Retina (tissue), 1 donor: ENCODE data around the gene LMAN2.
"Not testable (repeated sequence)": the region's sequence is repeated elsewhere in the genome, so short reads cannot be mapped to it uniquely, and the experiment has no call there.

Experiments
- DNase-seq: peaks from one replicate; pipeline ENCODE4 v3.0.0-alpha.2; 2016

LMAN2 gene

DNA sequence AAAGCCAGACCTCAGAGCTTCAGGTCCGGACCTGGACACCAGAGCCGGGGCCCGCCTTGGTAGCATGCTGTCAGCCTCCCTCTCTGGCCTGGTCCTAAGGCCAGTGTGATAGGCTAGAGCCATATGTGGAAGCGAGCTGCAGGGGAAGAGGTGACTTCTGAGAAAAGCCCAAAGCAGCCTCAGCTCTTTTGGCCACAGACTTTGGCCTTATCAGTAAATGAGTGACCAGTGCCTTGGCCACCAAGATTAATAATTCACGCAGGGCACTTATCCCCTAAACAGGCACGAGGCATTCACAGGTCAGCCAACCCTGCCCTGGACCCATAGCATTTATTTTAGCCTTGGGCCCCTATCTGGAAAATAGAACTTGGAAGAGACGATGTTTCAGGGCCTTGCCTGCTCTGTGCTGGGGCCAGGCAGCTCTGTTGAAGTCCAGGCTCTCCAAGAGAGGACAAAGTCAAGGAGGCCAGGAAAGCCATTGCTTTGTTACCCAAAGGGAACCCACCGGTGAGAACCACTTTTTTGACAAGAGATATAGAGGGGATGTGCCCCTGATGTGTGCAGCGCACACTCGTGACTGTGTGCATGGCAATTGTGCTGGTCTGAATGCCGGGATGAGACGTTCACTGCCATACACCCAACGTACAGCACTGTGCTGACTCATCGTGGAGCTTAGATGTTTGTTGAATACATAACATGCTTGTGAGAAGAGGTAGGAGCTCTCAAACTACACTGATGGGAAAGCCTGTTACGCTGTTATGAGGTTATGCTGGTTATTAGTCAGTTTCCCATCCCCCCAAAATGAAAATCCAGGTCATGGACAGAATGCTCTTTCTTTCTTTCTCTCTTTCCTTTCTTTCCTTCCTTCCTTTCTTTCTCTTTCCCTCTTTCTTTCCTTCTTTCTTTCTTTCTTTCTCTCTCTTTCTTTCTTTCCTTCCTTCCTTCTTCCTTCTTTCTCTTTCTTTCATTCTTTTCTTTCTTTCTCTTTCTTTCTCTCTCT lies 27.7 kb upstream of the LMAN2 start:
- no peak for DNase-seq

DNA sequence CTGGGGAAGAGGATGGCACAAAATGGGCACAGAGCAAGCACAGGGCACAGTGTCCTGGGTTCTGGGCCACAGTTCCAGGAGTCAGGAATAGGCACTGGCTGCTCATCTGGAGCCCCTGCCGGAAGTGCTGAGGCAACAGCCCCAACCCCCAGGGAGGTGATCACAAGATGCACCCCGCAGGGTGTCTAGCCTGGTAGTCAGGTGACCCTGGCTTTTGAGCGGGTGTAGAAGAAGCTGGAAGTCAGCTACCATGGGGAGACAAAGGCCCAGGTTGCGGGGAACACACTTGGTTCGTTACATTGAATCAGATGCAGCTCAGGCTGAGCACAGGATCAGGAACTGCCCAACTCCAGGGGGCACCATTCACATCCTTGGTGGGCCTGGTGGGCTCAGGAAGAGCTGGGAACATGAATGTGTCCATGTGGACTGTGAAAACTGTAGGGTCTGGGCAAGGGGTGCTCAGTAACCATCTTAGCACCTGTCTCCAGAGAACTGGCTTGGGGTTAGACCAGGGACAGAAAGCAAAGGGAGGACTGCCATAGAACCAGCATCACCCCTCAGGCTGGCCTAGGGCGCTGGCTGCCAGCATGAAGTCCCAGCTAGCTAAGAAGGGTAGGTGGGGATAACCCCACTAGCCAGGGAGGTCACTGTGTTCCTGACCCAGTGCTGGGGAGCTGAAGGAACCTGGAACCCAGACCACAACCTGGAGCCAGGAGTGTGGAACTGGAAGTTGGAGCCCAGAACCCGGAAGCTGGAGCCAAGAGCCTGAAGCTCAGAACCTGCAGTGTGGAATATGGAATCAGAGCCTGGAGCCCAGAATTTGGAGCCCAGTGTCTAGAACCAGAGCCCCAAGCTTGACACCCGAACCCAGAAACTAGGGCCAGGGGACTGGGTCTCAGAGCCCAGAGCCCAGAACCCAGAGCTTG lies 26.6 kb upstream of the LMAN2 start:
- no peak for DNase-seq

DNA sequence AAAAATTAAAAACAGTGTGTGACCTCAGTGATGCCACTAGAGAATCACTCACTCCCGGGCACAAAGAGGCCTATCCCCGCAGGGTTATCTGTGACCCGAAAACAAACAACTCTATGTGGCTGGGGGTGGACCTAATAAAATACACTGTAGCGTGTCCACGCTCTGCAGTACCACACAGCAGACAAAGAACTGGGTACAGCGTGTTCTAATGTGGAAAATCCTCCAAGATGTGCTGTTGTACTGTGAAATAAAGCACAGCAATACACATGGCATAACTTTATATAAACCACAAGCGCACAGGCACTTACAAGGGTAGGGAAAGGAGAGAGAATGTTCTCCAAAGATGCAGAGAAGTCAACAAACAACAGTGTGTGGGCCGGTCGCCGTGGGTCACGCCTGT lies 24.6 kb upstream of the LMAN2 start:
- no peak for DNase-seq

DNA sequence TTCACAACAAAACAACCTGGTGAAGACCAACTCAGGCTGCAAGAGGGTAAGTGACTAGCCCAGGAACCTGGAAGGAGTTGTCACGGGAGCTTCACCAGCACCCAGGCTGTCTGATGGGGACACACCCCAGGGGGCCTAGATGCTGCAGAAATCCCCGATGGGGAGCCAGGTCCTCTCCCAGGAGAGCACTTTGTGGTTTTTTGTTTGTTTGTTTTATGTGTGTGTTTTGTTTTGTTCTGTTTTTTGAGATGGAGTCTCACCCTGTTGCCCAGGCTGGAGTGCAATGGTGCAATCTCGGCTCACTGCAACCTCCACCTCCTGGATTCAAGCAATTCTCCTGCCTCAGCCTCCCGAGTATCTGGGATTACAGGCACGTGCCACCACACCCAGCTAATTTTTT lies 24.0 kb upstream of the LMAN2 start:
- DNase-seq, result not testable (repeated sequence)

DNA sequence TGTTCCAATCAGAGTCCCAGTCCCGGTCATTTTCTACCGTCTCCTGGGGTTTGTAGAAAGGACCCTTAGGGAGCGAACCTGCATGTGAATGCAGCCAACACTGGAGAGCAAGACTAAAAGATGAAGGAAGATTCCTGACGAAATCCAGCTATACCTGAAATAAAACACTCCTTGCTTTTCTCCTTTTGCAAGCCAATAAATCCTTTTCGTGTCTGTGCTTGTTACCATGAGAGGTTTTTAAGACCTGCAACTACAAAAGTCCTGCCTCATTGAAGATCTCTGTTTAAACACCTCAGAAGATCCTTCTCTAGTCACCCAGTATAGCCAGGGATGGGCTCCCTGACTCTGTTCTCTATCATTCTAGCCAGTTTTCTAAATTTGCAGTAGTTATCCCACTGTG lies 22.7 kb upstream of the LMAN2 start:
- DNase-seq, result no peak

DNA sequence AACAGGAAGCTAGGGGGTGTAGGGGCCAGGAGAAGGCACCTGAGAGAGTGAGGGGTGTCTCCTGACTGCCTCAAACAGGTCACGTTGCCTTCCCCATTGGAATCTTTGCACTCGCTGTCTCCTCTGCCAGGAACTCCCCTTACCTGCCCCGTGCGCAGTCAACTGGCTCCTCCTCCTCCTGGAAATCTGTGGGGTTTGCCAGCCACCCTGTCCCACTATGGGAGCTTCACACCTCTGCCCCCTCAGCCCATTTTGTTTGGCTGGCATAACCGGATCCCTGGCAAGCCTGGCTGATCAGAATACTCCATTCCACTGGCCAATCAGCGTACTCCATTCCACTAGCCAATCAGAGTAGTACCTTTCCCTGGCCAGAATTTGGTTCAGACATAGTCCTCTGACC lies 22.3 kb upstream of the LMAN2 start:
- no peak for DNase-seq

DNA sequence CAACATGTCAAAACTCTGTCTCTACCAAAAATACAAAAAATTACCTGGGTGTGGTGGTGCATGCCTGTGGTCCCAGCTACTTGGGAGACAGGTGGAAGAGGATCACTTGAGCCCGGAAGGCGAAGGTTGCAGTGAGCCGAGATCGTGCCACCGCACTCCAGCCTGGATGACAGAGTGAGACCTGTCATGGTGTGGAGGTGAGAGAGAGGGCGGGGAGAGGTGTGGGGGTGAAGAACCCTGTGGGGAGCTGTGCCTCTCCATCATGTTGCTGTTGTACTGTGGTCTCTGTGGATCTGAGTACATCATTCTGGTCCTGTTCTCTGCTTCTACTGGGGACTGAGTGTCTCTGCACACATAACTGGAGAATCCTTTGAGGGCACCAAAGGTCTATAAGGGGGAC lies 21.4 kb upstream of the LMAN2 start:
- DNase-seq, result no peak

DNA sequence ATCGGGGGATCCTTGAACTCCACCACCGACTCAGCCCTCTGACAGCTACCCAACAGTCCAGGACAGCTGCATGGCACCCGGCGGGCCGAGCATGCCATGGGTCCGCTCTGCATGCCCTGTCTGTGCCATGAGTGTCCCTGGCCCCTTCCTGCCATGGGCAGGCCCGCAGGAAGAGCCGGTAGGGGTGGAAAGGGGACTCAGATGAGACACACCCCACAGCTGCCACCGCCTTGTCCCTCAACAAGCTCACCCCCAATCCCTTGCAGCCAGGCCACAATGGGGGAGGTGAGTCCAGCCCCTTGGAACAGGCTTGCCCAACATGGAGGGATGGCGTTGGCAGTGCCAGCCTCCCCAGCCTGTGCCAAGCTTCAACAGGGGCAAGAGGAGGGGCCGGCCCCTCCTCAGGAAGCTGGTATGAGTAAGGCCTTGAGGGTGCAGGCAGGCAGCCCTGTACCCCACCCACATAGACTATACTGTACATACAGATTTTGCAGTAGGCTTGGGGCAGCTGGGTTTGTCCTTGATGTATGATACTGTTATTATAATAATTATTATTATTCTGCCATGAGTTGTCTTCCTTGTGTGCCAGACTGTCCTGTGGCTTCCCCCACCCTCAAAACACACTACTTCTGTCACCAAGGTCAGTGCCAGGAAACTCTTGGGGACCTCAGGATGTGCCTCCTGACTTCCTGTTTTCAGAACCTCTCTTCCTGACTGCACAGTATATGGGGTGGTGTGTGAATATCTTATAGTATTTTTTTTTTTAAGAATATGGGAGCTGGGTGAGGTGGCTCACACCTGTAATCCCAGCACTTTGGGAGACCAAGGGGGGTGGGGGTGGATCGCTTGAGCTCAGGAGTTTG lies 20.8 kb upstream of the LMAN2 start:
- DNase-seq, result no peak

DNA sequence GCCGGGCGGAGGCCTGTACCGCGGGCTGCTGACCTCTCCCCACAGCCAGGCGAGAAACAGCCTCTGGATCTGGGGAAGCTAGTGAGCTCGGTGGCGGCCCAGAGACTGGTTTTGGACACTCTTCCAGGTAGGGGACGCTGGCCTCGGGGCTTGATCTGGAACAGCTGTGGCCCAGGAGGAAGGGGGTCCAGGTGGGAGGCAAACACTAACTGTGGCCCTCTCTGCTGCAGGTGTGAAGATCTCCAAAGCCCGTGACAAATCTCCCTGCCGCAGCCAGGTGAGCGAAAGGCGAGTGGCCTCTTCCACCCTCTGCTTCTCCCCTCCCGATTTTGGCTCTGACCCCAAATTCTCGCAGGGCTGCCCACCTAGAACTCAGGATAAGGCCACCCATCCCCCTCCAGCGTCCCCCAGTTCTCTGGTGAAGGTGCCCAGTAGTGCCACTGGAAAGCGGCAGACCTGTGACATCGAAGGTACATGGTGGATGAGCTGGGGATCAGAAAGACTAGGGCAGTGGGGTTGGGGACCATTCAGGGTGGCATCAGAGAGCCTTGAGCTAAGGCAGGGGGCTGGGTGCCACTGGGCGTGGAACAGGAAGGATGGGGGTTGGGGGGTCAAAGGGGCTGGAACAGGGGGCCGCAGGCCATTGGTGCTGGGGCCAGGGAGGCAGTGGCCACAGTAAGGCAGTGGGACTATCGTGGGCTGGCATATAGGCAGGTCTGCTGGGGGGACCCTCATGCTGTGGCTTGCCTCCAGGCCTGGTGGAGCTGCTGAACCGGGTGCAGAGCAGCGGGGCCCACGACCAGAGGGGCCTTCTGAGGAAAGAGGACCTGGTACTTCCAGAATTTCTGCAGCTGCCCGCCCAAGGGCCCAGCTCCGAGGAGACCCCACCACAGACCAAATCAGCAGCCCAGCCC lies 19.9 kb upstream of the LMAN2 start:
- no peak for DNase-seq

DNA sequence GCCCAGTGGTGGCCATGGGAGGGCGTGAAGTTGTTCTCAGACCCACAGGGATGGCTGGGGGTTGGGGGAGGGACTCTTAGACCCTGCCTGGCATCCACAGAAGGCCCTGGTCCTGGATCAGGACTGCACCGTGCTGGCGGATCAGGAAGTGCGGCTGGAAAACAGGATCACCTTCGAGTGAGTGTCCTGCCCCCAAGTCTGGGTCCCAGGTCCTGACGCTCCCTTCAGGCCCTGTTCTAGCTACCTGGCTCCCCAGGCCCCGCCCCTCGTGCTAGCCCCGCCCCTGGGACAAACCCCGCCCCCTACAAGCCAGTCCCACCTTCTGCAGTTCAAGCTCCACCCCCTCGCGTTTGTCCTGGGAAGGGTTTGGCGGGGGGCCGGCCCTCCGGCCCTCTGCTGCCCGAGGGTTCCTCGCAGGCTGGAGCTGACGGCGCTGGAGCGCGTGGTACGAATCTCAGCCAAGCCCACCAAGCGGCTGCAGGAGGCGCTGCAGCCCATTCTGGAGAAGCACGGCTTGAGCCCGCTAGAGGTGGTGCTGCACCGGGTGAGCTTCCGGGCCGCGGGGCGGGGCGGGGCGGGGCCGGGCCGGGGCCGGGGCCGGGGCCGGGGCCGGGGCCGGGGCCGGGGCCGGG lies 19.1 kb upstream of the LMAN2 start:
- peak; percentile 81 for DNase-seq

DNA sequence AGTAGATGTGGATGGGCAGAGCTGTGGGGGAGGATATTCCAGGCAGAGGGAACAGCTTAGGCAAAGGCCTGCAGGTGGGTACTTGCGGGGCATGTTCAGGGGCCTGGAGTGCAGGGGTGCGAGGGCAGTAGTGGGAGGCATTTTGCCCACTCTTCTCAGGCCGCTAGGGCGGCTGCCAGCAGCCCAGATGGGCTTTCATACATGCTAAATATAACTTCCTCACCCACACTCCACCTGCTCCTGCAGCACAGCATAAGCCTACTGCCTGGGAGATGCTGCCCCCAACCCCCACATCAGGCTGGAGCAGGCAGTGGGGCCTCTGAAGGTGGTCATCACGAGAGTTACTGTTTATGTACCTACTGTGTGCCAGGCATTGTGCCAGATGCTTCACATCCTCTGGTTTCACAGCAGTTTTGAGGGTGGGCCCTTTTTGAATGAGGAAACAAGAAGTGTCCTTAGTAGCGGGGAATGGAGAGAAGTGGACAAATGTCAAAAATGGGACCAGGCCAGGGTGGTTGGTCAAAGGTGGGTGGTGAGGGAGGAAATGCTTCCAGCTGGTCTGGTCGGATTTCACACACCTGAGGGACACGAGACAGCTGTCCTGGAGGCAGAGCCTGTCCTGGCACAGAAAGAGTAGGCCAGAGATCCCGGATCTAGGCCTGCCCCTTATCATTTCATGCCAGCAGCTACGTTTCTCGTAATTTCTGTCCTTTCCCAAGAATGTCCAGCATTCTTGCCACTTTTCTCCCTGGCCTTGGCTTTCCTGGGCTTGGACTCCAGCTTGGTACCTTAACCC lies 18.4 kb upstream of the LMAN2 start:
- DNase-seq, result no peak

DNA sequence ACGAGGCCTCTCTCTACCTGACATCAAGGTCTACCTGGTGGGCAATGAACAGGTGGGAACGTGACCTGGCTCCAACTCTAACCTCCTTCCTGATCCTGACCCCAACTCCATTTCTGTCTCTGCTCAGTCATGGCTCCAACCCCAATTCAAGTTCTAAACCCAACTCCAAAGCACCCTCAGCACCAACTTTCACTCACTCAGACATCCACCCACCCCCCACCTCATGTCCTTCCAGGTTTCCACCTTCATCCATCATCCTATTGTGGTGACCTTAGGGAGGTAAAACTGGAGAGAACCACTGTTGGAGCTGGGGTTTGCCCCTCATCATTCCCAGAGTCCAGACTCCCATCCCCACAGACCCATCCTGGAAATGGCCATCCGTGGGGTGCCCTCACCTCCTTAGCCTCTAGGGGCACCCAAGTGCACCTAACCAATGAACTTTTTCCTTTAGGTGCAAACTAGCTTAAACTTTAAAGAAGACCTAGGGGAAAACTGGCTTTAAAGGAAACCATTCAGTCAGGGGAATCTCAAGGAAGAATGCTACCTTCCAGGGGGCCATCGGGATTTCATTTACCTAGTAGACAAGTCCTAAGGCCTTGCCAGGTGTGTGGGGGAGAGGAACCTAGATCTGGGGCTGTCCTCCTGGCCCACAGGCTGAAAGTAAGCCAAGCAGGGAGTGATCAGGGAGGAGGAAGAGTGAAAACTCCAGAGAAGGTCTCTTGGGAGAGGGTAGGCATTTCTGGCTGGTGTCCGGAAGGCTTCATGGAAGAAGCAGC lies 17.6 kb upstream of the LMAN2 start:
- DNase-seq, result no peak

DNA sequence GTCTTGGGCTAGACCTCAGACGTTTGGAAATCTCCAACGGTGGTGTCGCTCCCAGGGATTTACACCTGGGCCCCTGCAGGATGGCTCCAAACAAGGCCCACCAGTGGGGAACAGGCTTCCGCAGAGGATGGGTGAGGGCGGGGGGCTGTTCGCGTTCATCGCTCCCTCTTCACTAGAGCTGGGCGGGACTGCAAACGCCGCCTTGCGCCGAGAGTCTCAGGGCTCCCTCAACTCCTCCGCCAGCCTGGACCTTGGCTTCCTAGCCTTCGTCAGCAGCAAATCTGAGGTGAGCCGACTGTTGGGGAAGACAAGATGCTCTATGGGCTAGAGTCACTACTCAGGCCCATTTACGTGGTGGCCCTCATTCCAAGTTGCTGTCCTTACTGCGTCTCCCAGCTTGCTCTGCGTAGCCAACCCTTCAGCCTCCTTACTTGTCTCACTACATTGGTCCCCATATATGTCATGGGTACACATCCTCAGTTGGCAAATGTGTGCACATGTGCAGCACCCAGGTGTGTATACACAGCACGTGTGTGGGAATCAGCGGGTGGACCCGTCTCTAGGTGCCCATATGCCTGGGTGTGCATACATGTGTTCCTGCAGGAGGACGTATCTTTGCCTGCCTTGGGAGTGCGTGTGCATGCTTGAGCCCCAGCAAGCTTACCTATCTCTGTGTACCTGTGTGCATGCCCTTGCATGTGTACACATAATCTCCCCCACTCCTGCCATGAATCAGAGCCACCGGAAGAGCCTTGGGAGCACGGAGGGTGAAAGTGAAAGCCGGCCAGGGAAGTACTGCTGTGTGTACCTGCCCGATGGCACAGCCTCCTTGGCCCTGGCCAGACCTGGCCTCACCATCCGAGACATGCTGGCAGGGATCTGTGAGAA lies 16.8 kb upstream of the LMAN2 start:
- no peak for DNase-seq

DNA sequence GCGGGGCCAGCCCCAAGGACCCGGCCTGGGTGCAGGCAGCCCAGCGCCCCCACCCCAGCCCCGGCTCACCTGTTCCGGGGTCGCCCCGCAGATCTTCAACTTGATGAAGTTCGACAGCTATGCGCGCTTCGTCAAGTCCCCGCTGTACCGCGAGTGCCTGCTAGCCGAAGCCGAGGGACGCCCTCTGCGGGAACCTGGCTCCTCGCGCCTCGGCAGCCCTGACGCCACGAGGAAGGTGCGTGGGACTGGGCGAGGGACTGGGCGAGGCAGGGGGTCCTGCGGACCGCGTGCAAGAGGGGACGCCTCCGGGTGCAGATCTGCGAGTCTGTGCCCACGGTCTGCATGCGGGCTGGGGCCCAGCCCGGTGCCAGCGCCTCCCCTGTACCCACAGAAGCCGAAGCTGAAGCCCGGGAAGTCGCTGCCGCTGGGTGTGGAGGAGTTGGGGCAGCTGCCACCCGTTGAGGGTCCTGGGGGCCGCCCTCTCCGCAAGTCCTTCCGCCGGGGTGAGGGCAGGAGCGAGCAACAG lies 15.9 kb upstream of the LMAN2 start:
- DNase-seq, result peak; percentile 82

DNA sequence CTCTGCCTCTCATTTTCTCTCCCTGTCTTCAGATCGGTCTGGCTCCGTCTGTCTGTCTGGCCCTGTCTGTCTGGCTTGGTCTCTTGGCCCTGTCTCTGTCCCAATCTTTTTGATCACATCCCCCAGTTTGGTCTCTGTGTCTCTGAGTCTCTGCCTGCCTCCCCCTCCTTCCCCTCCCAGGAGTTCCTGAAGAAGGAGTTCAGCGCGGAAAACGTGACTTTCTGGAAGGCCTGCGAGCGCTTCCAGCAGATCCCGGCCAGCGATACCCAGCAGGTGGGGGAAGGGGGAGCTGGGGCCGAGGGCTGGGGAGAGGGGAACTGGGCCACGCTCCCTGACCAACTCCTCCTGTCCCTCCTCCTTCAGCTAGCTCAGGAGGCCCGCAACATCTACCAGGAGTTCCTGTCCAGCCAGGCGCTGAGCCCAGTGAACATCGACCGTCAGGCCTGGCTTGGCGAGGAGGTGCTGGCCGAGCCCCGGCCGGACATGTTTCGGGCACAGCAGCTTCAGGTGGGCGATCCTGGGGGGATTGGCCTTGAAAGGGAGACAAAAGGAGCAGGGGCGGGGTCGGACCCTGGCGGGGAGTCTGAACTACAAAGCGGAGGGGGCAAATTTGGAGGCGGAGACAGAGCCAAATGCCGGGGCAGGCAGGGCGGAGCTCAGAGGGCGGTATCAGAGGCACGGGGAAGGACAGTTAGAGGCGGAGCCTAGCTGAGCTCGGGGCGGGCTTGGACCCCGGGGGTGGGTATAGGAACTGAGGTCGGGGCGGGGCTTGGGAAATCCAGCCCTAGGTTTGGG lies 15.3 kb upstream of the LMAN2 start:
- peak; percentile 88 for DNase-seq

DNA sequence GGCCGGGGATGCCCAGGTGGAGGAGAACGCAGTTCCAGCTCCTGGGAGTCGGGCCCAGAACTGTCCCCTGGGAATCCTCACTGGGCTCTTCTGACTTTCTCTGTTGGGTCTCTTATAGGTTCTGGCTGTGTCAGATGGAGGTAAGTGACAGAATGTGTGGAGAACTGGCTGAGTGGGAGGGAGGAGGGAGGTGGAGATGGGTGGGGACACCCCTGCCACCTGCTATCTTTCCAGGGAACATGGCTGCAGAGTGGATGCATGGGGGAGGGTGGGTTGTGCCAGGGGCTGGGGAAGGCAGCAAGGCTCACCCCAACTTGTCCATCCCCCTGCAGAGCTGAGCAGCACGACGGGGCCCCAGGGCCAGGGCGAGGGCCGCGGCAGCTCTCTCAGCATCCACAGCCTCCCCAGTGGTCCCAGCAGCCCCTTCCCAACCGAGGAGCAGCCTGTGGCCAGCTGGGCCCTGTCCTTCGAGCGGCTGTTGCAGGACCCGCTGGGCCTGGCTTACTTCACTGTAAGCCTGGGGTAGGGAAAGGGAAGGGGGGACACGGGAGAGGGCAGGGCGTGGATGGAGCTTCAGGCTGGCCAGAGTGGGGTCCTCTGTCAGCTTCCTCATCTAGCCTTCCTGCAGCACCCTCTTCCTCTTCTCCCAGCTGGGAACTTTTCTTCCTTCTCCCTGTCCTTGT lies 14.5 kb upstream of the LMAN2 start:
- DNase-seq, result peak; percentile 36
